Keratinocyte (primary cell): ENCODE measurements around the gene ACSL3.

Source experiments
- EZH2 ChIP-seq: IDR thresholded peaks from one replicate; pipeline ENCODE4 v1.6.1; 2012; ENCODE audit warnings: inconsistent platforms, mild to moderate bottlenecking, low read length, moderate library complexity
- TF ChIP-seq, protein P1 (sequence below), 3 experiments: IDR thresholded peaks in 1 of 3; conservative IDR thresholded peaks in 1 of 3; optimal IDR thresholded peaks in 1 of 3; 2 replicates in 2 of 3; 3 replicates in 1 of 3; pipeline versions ENCODE3 to v1.5.1; 2011; ENCODE audit warnings: low read length in 3 of 3, mild to moderate bottlenecking in 3 of 3, moderate library complexity in 2 of 3, control low read depth in 1 of 3, inconsistent platforms in 1 of 3; ENCODE audit not compliant: insufficient read depth in 2 of 3; ENCODE audit errors: extremely low read depth in 1 of 3

GRCh38 chr2:222837643-222838056, 23.2 kb upstream of the ACSL3 start:
- TF ChIP-seq, protein P1, sequence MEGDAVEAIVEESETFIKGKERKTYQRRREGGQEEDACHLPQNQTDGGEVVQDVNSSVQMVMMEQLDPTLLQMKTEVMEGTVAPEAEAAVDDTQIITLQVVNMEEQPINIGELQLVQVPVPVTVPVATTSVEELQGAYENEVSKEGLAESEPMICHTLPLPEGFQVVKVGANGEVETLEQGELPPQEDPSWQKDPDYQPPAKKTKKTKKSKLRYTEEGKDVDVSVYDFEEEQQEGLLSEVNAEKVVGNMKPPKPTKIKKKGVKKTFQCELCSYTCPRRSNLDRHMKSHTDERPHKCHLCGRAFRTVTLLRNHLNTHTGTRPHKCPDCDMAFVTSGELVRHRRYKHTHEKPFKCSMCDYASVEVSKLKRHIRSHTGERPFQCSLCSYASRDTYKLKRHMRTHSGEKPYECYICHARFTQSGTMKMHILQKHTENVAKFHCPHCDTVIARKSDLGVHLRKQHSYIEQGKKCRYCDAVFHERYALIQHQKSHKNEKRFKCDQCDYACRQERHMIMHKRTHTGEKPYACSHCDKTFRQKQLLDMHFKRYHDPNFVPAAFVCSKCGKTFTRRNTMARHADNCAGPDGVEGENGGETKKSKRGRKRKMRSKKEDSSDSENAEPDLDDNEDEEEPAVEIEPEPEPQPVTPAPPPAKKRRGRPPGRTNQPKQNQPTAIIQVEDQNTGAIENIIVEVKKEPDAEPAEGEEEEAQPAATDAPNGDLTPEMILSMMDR (optimal IDR thresholded peaks at IDR 0.05 in 1 of 3, IDR thresholded peaks at IDR 0.05 in 1 of 3, conservative IDR thresholded peaks at IDR 0.05 in 1 of 3; ENCODE audit: extremely low read depth in 1 of 3, insufficient read depth in 2 of 3, low read length in 3 of 3): no peak
- TF ChIP-seq EZH2: no peak
